ENCODE data around the gene MARVELD1. TPM values are rescaled to one million over a fixed set of nuclear protein-coding genes. Genes with fewer than 3 reads are reported as not detected.

Gene MARVELD1
- total and polyA plus RNA-seq, 2 of the 13 experiments (the other 11 are each of a cell fraction or from before 2014, with no cell fraction given), result not detected

GRCh38 chr10:97764519-97764931, 51.0 kb downstream of the MARVELD1 start (continued):
- TF ChIP-seq, protein P1, sequence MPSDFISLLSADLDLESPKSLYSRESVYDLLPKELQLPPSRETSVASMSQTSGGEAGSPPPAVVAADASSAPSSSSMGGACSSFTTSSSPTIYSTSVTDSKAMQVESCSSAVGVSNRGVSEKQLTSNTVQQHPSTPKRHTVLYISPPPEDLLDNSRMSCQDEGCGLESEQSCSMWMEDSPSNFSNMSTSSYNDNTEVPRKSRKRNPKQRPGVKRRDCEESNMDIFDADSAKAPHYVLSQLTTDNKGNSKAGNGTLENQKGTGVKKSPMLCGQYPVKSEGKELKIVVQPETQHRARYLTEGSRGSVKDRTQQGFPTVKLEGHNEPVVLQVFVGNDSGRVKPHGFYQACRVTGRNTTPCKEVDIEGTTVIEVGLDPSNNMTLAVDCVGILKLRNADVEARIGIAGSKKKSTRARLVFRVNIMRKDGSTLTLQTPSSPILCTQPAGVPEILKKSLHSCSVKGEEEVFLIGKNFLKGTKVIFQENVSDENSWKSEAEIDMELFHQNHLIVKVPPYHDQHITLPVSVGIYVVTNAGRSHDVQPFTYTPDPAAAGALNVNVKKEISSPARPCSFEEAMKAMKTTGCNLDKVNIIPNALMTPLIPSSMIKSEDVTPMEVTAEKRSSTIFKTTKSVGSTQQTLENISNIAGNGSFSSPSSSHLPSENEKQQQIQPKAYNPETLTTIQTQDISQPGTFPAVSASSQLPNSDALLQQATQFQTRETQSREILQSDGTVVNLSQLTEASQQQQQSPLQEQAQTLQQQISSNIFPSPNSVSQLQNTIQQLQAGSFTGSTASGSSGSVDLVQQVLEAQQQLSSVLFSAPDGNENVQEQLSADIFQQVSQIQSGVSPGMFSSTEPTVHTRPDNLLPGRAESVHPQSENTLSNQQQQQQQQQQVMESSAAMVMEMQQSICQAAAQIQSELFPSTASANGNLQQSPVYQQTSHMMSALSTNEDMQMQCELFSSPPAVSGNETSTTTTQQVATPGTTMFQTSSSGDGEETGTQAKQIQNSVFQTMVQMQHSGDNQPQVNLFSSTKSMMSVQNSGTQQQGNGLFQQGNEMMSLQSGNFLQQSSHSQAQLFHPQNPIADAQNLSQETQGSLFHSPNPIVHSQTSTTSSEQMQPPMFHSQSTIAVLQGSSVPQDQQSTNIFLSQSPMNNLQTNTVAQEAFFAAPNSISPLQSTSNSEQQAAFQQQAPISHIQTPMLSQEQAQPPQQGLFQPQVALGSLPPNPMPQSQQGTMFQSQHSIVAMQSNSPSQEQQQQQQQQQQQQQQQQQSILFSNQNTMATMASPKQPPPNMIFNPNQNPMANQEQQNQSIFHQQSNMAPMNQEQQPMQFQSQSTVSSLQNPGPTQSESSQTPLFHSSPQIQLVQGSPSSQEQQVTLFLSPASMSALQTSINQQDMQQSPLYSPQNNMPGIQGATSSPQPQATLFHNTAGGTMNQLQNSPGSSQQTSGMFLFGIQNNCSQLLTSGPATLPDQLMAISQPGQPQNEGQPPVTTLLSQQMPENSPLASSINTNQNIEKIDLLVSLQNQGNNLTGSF (CRISPR knock-in tag; IDR thresholded peaks at IDR 0.05), result no peak
- TF ChIP-seq, protein P2, sequence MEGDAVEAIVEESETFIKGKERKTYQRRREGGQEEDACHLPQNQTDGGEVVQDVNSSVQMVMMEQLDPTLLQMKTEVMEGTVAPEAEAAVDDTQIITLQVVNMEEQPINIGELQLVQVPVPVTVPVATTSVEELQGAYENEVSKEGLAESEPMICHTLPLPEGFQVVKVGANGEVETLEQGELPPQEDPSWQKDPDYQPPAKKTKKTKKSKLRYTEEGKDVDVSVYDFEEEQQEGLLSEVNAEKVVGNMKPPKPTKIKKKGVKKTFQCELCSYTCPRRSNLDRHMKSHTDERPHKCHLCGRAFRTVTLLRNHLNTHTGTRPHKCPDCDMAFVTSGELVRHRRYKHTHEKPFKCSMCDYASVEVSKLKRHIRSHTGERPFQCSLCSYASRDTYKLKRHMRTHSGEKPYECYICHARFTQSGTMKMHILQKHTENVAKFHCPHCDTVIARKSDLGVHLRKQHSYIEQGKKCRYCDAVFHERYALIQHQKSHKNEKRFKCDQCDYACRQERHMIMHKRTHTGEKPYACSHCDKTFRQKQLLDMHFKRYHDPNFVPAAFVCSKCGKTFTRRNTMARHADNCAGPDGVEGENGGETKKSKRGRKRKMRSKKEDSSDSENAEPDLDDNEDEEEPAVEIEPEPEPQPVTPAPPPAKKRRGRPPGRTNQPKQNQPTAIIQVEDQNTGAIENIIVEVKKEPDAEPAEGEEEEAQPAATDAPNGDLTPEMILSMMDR (CRISPR knock-in tag; IDR thresholded peaks at IDR 0.05), result 0 out of 2 replicates have a peak, but pooled peaks have one; percentile 2
- no peak for TF ChIP-seq RCOR2 (CRISPR knock-in tag; IDR thresholded peaks at IDR 0.05)
- no peak for TF ChIP-seq ZNF547 (CRISPR knock-in tag; IDR thresholded peaks at IDR 0.05)
- peak; percentile 29; the same call in 1 of the 2 replicates for TF ChIP-seq ZNF687 (CRISPR knock-in tag; IDR thresholded peaks at IDR 0.05)
- no peak for TF ChIP-seq FOXA1 (IDR thresholded peaks at IDR 0.05)
- 0 out of 2 replicates have a peak, but pooled peaks have one; percentile 15 for TF ChIP-seq FOXA1 (CRISPR knock-in tag; IDR thresholded peaks at IDR 0.05)
- TF ChIP-seq KMT2B (CRISPR knock-in tag; IDR thresholded peaks at IDR 0.05), result no peak
- TF ChIP-seq RORA (CRISPR knock-in tag; IDR thresholded peaks at IDR 0.05), result no peak
- TF ChIP-seq AHR (CRISPR knock-in tag; IDR thresholded peaks at IDR 0.05), result no peak
- no peak for TF ChIP-seq NR2C2 (CRISPR knock-in tag; IDR thresholded peaks at IDR 0.05; ENCODE audit: borderline replicate concordance)
- no peak for TF ChIP-seq REXO4 (CRISPR knock-in tag; IDR thresholded peaks at IDR 0.05; ENCODE audit: borderline replicate concordance)
- no peak for TF ChIP-seq CCDC6 (CRISPR knock-in tag; IDR thresholded peaks at IDR 0.05)
- no peak for TF ChIP-seq ZMYM2 (CRISPR knock-in tag; IDR thresholded peaks at IDR 0.05)
- TF ChIP-seq PBX3 (CRISPR knock-in tag; IDR thresholded peaks at IDR 0.05; ENCODE audit: borderline replicate concordance), result no peak
- no peak for TF ChIP-seq ZNF678 (CRISPR knock-in tag; IDR thresholded peaks at IDR 0.05)
- no peak for TF ChIP-seq MTA3 (CRISPR knock-in tag; IDR thresholded peaks at IDR 0.05)
- TF ChIP-seq, protein P3, sequence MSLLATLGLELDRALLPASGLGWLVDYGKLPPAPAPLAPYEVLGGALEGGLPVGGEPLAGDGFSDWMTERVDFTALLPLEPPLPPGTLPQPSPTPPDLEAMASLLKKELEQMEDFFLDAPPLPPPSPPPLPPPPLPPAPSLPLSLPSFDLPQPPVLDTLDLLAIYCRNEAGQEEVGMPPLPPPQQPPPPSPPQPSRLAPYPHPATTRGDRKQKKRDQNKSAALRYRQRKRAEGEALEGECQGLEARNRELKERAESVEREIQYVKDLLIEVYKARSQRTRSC (CRISPR knock-in tag; IDR thresholded peaks at IDR 0.05; ENCODE audit: low read depth), result no peak

All from HepG2 (cell line).